ENCODE data around the gene ZNRF3.

DNA sequence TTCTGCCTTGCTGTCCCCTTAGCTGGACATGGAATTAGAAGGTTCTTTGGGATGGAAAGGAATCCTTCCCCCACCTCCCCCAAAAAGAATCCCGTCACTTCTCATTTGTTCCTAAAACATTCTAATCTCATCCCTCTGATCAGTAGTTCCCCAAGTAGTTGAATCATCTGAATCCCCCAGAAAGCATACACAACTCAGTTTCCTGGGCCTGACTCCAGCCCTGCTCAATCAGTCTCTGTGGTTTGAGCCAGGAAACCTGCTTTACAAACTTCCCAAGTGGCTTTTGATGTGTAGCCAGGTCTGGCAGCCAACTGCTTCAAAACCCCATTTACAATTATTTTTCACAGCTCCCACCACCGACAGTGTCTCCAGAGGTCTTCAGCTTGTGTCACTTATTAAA, 158.0 kb downstream of the ZNRF3 start:
- TF ChIP-seq TOX (CRISPR knock-in tag; IDR thresholded peaks at IDR 0.05; ENCODE audit: borderline replicate concordance) (no peak), ZNF8 (CRISPR knock-in tag; IDR thresholded peaks at IDR 0.05) (no peak), PATZ1 (CRISPR knock-in tag; IDR thresholded peaks at IDR 0.05; ENCODE audit: borderline replicate concordance) (no peak), CSDC2 (CRISPR knock-in tag; IDR thresholded peaks at IDR 0.05) (no peak), ARNTL (CRISPR knock-in tag; IDR thresholded peaks at IDR 0.05; ENCODE audit: borderline replicate concordance, low read depth) (no peak), RARB (CRISPR knock-in tag; IDR thresholded peaks at IDR 0.05) (no peak), ISL1 (CRISPR knock-in tag; IDR thresholded peaks at IDR 0.05) (no peak), OSR1 (CRISPR knock-in tag; IDR thresholded peaks at IDR 0.05) (no peak), ZFP30 (CRISPR knock-in tag; IDR thresholded peaks at IDR 0.05) (no peak), BACH2 (CRISPR knock-in tag; IDR thresholded peaks at IDR 0.05; ENCODE audit: borderline replicate concordance) (no peak), ZFP3 (CRISPR knock-in tag; IDR thresholded peaks at IDR 0.05) (no peak), SNAI2 (CRISPR knock-in tag; IDR thresholded peaks at IDR 0.05) (no peak), ESRRG (CRISPR knock-in tag; IDR thresholded peaks at IDR 0.05) (no peak)
- TF ChIP-seq, protein P1, sequence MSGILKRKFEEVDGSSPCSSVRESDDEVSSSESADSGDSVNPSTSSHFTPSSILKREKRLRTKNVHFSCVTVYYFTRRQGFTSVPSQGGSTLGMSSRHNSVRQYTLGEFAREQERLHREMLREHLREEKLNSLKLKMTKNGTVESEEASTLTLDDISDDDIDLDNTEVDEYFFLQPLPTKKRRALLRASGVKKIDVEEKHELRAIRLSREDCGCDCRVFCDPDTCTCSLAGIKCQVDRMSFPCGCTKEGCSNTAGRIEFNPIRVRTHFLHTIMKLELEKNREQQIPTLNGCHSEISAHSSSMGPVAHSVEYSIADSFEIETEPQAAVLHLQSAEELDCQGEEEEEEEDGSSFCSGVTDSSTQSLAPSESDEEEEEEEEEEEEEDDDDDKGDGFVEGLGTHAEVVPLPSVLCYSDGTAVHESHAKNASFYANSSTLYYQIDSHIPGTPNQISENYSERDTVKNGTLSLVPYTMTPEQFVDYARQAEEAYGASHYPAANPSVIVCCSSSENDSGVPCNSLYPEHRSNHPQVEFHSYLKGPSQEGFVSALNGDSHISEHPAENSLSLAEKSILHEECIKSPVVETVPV (CRISPR knock-in tag; IDR thresholded peaks at IDR 0.05), result no peak

All from SK-N-SH treated with all-trans-retinoic acid at 6 μM for 48 hours (cell line).